HG03060 (cell line): ENCODE measurements around the gene GAS2L3.
"Not testable (repeated sequence)": the region's sequence is repeated elsewhere in the genome, so short reads cannot be mapped to it uniquely, and the experiment has no call there.

Experiments used
- ATAC-seq: cut with Tn5 transposase; IDR thresholded peaks from one replicate; pipeline ENCODE4 v1.9.1; 2021; ENCODE audit warnings: low read depth, moderate number of reproducible peaks; ENCODE audit not compliant: unreplicated experiment

Gene GAS2L3

GRCh38 chr12:100572184-100572583 is 1.3 kb upstream of the GAS2L3 start:
- ATAC-seq = no peak

DNA sequence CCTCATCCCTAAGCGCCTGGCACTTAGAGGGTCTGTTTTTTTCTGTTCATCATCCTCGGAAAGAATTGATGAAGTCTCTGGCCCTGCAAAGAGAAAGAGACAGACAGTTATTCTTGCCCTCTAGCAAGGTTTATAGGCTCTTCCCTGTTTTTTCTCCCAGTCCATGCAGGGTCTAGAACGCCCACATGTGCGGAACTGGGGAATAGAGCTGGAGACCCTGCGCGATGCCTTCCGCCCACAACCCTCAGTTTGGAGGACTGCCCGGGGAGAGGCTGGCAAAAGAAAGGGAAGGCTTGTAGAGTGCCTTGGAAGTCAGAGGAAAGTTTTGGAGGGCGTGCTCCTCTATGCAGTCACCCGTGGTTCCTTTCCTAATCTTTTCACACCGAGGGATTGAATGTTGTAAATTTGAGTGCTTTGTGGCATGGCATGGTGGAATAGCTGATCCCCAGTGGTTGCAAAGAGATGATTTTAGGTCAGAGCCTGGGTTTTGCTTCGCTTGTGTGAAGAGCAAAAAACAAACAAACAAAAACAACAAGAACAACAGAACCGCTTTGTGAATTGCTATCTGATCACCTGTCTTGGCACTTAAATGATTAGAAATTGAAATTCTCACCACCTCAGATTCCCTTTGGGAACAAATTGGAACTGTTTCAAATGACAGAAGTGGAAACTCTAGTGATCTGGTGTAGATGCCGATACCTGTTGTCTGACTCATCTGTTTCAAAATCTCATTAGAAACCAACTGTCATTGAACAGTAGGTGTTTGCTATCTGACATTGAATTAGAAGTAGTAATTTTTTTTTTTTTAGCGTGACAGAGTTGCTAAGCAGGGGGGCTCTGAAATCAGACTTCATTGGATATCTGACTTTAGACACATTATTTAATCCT is 947 bp downstream of the GAS2L3 start:
- ATAC-seq = no peak

- no peak for ATAC-seq
Observed at GRCh38 chr12:100576331-100577036, 3.0 kb downstream of the GAS2L3 start.

- no peak for ATAC-seq
Observed at GRCh38 chr12:100578923-100579322, 5.4 kb downstream of the GAS2L3 start.

- ATAC-seq = no peak
Observed at GRCh38 chr12:100579844-100580243, 6.4 kb downstream of the GAS2L3 start.

GRCh38 chr12:100584256-100584655 is 10.8 kb downstream of the GAS2L3 start:
- ATAC-seq = no peak

DNA sequence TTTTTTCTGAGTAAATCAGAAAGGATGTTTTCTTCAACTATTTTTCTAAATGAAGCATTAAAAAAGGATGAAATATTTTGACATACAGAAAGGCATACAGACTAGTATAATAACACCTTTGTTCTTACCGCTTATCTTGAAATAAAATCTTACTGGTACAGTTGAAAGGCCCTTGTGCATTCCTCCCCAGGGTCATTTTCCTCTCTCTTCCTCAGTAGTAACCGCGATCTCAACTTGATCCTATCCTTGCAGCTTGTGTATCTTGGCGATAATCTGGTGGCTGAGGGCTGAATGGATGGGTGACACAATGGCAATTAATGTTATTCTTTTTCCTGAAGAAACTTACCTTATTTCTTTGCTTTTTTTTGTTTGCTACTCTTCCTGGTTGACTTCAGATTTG is 18.5 kb downstream of the GAS2L3 start:
- no peak for ATAC-seq

DNA sequence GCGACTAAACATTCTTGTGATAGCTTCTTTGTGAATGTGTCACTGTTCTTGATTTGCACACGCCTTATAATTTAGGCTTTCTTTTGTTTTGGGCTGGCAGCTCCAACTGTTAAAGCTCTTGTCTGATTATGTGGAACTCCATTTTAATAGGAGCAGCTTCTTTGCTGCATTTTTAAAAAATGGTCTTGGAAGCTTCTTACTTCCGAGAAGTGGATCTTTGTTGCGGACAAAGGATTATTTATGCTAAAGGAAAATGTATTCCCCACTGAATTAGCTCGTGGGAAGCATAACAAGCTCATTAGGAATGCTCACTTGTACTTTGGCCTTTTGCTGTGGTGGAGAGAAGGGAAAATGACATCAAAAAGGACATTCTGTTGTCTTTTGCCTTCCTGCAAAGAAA is 20.0 kb downstream of the GAS2L3 start:
- ATAC-seq = no peak

DNA sequence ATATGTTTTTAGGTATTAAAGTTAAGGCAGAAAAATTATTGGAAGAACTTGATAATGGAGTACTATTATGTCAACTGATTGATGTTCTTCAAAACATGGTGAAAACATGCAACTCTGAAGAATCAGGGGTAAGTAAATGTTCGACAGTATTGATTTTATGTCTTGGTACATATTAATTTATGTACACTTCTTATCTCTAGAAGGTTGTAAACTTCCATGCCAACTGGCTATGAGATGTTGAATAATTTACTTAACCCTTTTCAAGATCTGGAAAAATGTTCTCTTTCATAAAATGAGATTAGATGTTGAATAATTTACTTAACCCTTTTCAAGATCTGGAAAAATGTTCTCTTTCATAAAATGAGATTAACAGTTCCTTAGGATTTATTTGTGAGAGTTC is 28.1 kb downstream of the GAS2L3 start:
- no peak for ATAC-seq

GRCh38 chr12:100602997-100603396 is 29.5 kb downstream of the GAS2L3 start:
- ATAC-seq = not testable (repeated sequence)

DNA sequence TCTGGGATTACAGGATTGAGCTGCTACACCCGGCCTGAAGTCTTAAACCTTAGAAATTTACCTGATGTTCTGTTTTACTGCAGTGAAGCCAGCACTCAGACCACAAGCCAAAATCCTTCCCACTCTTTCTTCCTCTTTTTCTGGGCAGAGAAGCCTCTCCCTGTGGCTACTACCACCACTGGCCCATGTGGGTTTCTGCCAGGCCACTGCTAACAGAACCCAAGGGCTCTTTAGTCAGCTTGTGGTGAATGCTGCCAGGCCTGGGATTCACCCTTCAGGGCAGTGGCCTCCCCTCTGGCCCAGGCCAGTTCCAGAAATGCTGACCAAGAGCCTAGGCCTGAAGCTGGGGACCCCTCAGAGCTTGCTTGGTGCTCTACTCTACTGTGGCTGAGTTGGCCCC is 35.3 kb downstream of the GAS2L3 start:
- no peak for ATAC-seq

GRCh38 chr12:100610666-100611430 is 37.4 kb downstream of the GAS2L3 start:
- no peak for ATAC-seq

DNA sequence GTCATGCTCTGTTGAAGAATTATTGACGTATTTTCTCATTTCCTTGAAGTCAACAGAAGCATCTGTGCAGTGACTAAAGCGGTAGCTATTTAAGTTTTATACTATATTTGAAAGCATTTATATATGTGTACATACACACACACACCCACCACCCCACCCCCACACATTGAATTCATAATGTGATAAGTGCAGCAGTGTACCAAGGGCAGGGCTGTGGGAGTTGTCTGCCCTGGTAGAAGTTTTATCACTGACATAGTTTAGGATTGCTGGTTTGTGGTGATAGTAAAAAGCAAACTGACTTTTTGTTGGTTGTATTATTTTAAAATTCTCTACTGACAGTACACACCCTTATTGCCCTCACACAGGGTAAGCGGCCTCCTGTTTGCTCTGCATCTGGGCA is 39.1 kb downstream of the GAS2L3 start:
- no peak for ATAC-seq

- ATAC-seq = no peak
Observed at GRCh38 chr12:100624571-100624970, 51.1 kb downstream of the GAS2L3 start.

GRCh38 chr12:100632445-100632892 is 59.0 kb downstream of the GAS2L3 start:
- no peak for ATAC-seq

GRCh38 chr12:100633082-100633785 is 59.8 kb downstream of the GAS2L3 start:
- not testable (repeated sequence) for ATAC-seq

GRCh38 chr12:100643246-100643645 is 69.8 kb downstream of the GAS2L3 start:
- ATAC-seq = no peak

GRCh38 chr12:100646896-100647295 is 73.4 kb downstream of the GAS2L3 start:
- ATAC-seq = no peak

- no peak for ATAC-seq
Observed at GRCh38 chr12:100651108-100651507, 77.6 kb downstream of the GAS2L3 start.

GRCh38 chr12:100651694-100652093 is 78.2 kb downstream of the GAS2L3 start:
- no peak for ATAC-seq
